ENCODE results near the gene TMEM92. TPM values are rescaled to one million over a fixed set of nuclear protein-coding genes. Genes with fewer than 3 reads are reported as not detected.

The TMEM92 gene
- total RNA-seq, 1 donor from 2014 or later: 1.8 TPM

DNA sequence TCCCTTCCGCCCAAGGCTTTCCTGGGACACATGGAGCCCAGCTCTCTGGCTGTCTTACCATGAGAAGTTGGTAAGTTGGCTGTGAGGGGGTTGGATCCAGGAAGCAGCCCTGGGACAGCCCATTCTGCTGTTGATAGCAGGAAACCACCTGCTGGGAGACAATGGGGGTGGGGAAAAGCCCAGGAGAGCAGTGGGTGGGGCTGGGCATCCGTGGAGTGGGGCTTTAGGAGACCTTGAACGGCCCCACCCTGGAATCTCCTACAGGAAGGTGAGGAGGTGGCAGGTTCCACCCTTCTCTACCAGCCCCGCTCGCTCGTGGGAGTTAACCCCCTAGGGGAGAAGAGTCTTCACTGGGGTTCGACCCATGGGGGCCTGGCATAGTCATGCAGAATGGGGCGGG, 5.8 kb downstream of the TMEM92 start:
- no peaks in the 10 kb centered on the region for H3F3A ChIP-seq (ENCODE audit: low read depth)
- no peak for TF ChIP-seq EZH2 (IDR thresholded peaks at IDR 0.05)
- no peak for TF ChIP-seq EZH2phosphoT487 (IDR thresholded peaks at IDR 0.05)
- TF ChIP-seq, protein P1, sequence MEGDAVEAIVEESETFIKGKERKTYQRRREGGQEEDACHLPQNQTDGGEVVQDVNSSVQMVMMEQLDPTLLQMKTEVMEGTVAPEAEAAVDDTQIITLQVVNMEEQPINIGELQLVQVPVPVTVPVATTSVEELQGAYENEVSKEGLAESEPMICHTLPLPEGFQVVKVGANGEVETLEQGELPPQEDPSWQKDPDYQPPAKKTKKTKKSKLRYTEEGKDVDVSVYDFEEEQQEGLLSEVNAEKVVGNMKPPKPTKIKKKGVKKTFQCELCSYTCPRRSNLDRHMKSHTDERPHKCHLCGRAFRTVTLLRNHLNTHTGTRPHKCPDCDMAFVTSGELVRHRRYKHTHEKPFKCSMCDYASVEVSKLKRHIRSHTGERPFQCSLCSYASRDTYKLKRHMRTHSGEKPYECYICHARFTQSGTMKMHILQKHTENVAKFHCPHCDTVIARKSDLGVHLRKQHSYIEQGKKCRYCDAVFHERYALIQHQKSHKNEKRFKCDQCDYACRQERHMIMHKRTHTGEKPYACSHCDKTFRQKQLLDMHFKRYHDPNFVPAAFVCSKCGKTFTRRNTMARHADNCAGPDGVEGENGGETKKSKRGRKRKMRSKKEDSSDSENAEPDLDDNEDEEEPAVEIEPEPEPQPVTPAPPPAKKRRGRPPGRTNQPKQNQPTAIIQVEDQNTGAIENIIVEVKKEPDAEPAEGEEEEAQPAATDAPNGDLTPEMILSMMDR (IDR thresholded peaks at IDR 0.05): no peak
- no peaks in the 10 kb centered on the region for H3K36me3 ChIP-seq
- Mint-ChIP-seq H3K9me3 (no peaks in the 10 kb centered on the region), H3K27ac (no peak overlapping the region), H3K36me3 (no peaks in the 10 kb centered on the region), H3K4me1 (peaks cover 13% of the 10 kb centered on the region), H3K27me3 (ENCODE audit: insufficient read depth, low read depth) (peaks cover 14% of the 10 kb centered on the region), H3K4me3 (no peak overlapping the region)
- H3K27me3 ChIP-seq: no peaks in the 10 kb centered on the region
- no peak for DNase-seq (ENCODE audit: low spot score)
- no peak overlapping the region for H3K4me2 ChIP-seq
- no peaks in the 10 kb centered on the region for H4K20me1 ChIP-seq (ENCODE audit: low read depth)
- H3K4me1 ChIP-seq: peaks cover 17% of the 10 kb centered on the region
- no peaks in the 10 kb centered on the region for H3K79me2 ChIP-seq (ENCODE audit: low read depth)
- H3K27ac ChIP-seq: no peak overlapping the region
- no peak overlapping the region for H3K9ac ChIP-seq
- no peak overlapping the region for H3K4me3 ChIP-seq
- no peak overlapping the region for H2AFZ ChIP-seq (replicated peaks)
- H3K9me3 ChIP-seq (ENCODE audit: low read depth): no peaks in the 10 kb centered on the region

DNA sequence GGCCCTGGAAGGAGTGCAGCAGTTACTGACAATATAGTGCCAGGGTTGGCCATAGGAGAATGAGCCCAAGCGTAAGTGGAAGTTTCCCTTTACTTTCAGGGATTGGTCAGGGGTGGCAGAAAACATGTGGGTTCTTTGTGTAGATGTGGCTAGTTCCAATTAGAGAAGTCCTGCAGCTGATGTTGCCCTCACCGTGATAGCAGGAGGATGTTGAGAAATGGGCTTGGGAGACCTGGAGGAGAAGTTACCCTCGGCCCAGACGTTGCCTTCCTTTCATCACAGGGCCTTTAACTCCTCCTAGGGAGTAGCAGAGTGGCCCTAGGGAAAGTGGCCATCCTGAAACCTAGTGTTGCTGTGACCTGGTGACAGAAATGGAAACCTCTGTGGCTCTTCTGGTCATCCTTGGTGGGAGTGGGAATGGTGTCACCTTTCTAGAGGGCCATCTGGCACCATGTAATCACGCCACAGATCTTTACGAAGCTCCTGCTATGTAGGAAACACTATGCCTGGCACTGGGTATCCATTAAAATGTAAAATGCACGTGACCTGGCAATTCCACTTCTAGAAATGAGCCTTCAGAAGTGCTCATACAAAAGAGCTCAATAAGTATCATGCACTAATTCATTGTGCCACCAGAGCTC, 6.7 kb downstream of the TMEM92 start:
- Mint-ChIP-seq H3K4me1 (peaks cover 13% of the 10 kb centered on the region), H3K27me3 (ENCODE audit: insufficient read depth, low read depth) (peaks cover 15% of the 10 kb centered on the region)
- no peak for DNase-seq (ENCODE audit: low spot score)

DNA sequence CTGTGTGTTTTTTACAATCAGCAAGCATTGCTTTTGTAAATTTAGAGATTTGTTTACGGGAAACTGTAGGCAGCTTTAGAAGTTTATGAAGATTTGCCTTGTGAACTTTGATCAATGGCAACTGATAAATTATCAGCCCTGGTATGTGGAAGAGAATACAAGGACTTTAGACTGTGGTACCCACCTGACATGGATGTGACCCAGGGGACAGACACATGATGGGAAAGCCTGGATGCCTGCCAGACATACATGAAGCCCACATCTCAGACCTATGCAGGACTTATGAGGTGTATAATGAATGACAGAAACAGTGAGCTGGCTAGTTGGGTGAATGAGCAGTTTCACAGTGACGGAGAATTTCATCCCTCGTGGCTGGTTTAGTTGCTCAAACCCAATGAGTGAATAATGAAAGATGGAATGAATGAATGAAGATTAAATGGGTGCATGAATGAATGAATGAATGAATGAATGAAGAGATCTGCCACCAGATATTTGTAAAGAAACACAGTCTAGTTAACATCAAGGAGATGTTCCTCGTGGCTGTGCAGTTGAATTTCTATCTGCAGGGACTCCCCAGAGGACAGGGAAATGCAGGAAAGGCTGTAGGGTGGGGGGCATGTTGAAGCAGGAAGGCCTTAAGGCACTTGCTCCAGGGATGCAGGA, 7.6 kb downstream of the TMEM92 start:
- Histone ChIP-seq H3K27me3 (no peaks in the 10 kb centered on the region), H3K27ac (no peak overlapping the region), H3K79me2 (ENCODE audit: low read depth) (no peaks in the 10 kb centered on the region), H4K20me1 (ENCODE audit: low read depth) (no peaks in the 10 kb centered on the region), H2AFZ (replicated peaks) (no peak overlapping the region), H3K4me3 (no peak overlapping the region), H3F3A (ENCODE audit: low read depth) (no peaks in the 10 kb centered on the region), H3K4me2 (no peak overlapping the region), H3K4me1 (peaks cover 10% of the 10 kb centered on the region), H3K36me3 (no peaks in the 10 kb centered on the region), H3K9ac (no peak overlapping the region), H3K9me3 (ENCODE audit: low read depth) (no peaks in the 10 kb centered on the region)
- no peak overlapping the region for H3K27ac Mint-ChIP-seq
- no peaks in the 10 kb centered on the region for H3K36me3 Mint-ChIP-seq
- H3K4me3 Mint-ChIP-seq: peak overlapping the region; percentile 15
- peaks cover 20% of the 10 kb centered on the region for H3K27me3 Mint-ChIP-seq (ENCODE audit: insufficient read depth, low read depth)
- peaks cover 11% of the 10 kb centered on the region for H3K4me1 Mint-ChIP-seq
- no peak for DNase-seq (ENCODE audit: low spot score)
- TF ChIP-seq, protein P1 (IDR thresholded peaks at IDR 0.05): no peak
- no peak for TF ChIP-seq EZH2phosphoT487 (IDR thresholded peaks at IDR 0.05)
- TF ChIP-seq EZH2 (IDR thresholded peaks at IDR 0.05): no peak
- H3K9me3 Mint-ChIP-seq: no peaks in the 10 kb centered on the region

More for the DNA sequence above, 6.7 kb downstream of the TMEM92 start:
- Histone ChIP-seq H3K9ac (no peak overlapping the region), H3K79me2 (ENCODE audit: low read depth) (no peaks in the 10 kb centered on the region), H3K4me2 (no peak overlapping the region), H3F3A (ENCODE audit: low read depth) (no peaks in the 10 kb centered on the region), H3K4me3 (no peak overlapping the region), H4K20me1 (ENCODE audit: low read depth) (no peaks in the 10 kb centered on the region), H2AFZ (replicated peaks) (no peak overlapping the region), H3K36me3 (no peaks in the 10 kb centered on the region), H3K9me3 (ENCODE audit: low read depth) (no peaks in the 10 kb centered on the region), H3K27me3 (no peaks in the 10 kb centered on the region), H3K27ac (no peak overlapping the region), H3K4me1 (peaks cover 17% of the 10 kb centered on the region)
- Mint-ChIP-seq H3K27ac (no peak overlapping the region), H3K36me3 (no peaks in the 10 kb centered on the region), H3K4me3 (no peak overlapping the region), H3K9me3 (no peaks in the 10 kb centered on the region)
- TF ChIP-seq, protein P1 (IDR thresholded peaks at IDR 0.05): no peak
- no peak for TF ChIP-seq EZH2 (IDR thresholded peaks at IDR 0.05)
- TF ChIP-seq EZH2phosphoT487 (IDR thresholded peaks at IDR 0.05): no peak

Data from neural progenitor cell (in vitro differentiated cells).